GM19468 (cell line): ENCODE results near the gene ZNF641.

Source experiments
- ATAC-seq: cut with Tn5 transposase; IDR thresholded peaks from one replicate; pipeline ENCODE4 v1.9.1; 2021; ENCODE audit warnings: mild to moderate bottlenecking, moderate library complexity, moderate number of reproducible peaks; ENCODE audit not compliant: unreplicated experiment; ENCODE audit errors: extremely low read depth

The ZNF641 gene

GRCh38 chr12:48350249-48351021, at the start of gene ZNF641:
ZNF641 (minus strand) TSS chr12:48350919; CDS start chr12:48348090, 2,829 bp downstream.
- ATAC-seq: peak; percentile 68

GRCh38 chr12:48390026-48390425, 39.3 kb upstream of the ZNF641 start:
- ATAC-seq: no peak

GRCh38 chr12:48389409-48389808, 38.7 kb upstream of the ZNF641 start:
- no peak for ATAC-seq

DNA sequence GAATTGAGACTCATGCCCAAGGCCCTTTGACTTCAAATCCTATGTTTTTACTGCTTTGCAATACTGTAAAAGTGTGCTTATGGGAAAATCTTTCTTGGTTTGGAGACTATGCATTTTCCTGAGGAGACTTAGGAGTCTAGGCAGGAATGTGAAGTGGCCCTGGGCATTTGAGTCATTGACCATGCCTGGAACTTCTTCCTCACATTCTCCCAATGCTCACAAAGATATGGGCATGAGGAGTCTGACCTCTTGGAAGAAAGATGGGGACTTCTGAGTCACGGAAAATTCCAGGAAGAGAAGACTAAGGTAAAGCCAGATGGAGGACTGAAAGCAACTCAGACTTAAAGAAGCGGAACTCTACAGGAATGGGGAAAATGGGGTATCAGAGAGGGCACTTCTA, 38.2 kb upstream of the ZNF641 start:
- ATAC-seq: no peak

- ATAC-seq: no peak
Observed at GRCh38 chr12:48388460-48388859, 37.7 kb upstream of the ZNF641 start.

DNA sequence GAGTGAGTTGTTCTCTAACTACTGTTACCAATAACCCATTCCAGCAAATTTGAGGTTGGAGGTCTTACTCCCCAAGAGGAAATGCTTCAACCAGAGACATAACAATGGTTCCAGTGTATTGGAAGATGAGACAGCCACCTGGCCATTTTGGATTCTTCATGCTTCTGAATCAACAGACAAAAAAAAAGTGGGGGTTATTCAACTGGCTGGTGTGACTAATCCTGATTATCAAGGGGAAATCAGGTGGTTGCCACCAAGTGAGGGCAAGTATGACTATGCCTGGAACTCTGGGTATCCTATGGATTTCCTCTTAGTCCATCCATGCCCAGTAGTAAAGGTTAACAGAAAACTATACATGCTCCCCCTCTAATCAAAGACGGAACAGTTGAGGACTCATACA, 29.9 kb upstream of the ZNF641 start:
- no peak for ATAC-seq

- no peak for ATAC-seq
Observed at GRCh38 chr12:48379794-48380193, 29.1 kb upstream of the ZNF641 start.

DNA sequence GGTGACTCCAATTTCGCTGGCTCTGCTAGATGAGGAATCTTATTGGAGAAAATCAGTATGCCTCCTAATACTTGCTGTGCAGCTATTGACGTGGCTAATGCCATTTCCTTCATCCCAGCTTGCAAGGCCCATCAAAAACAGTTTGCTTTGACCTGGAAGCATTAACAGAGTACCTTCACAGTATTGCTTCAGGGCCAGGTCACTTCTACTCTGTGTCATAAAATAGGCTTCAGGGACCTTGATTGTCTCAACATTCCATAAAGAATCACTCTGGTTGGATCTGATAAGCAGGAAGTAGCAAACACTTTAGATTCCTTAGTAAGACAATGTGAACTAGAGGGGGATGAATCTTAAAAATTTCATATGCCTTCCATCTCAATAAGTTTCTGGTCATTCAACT, 26.9 kb upstream of the ZNF641 start:
- no peak for ATAC-seq

DNA sequence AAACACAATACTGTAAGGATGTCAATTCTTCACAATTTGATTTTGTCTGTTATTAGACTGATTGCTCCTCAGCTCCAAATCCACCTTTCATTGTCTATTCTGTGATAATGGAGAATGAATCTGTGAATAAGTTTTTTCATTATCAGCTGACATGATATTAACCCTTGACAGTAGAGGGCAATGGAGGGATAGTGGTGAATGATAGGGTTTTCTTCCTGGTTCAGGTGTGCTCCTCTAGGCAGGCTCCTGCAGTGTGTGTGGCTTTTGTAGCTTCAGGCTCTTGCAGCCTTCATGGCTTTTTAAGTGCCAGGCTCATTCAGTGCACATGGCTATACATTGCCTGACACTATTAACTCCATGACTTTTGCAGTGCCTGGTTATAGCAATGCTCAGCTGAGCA, 23.4 kb upstream of the ZNF641 start:
- no peak for ATAC-seq

- no peak for ATAC-seq
Observed at GRCh38 chr12:48366131-48366530, 15.4 kb upstream of the ZNF641 start.

GRCh38 chr12:48361664-48362339, 11.1 kb upstream of the ZNF641 start:
- no peak for ATAC-seq

- no peak for ATAC-seq
Observed at GRCh38 chr12:48358937-48359513, 8.3 kb upstream of the ZNF641 start.

GRCh38 chr12:48356041-48356768, 5.5 kb upstream of the ZNF641 start:
- no peak for ATAC-seq

- no peak for ATAC-seq
Observed at GRCh38 chr12:48352157-48352760, 1.5 kb upstream of the ZNF641 start.

DNA sequence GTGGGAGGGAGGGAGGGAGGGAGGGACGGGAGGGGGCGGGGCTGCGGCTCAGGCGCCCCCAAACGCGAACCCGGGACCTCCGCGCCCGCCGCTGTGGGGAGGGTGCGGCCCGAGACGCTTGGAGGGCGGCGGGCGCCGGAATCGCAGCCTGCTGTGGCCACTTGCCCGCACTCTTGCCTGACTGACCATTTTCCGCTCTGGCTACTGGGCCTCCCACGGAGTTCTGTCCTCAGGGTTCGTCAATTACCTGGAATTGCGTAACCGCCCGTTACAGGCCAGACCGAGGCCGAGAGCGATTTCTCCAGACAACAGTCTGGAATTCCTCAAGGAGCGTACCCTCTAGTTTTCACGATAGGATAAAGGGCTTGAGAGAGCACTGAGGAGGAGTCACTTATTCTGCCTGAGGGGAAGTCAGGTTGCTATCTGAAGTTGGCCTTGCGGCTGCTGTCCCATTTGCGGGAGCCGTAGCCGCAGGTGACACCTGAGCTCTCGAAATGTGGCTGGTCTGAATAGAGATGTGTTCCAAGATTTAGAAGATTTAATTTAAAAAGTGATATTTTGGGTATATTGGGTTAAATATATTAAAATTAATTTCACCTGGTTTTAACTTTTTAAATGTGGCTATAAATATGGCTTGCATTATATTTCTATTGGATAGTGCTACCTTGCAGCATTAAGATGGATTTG, 446 bp upstream of the ZNF641 start:
- no peak for ATAC-seq

DNA sequence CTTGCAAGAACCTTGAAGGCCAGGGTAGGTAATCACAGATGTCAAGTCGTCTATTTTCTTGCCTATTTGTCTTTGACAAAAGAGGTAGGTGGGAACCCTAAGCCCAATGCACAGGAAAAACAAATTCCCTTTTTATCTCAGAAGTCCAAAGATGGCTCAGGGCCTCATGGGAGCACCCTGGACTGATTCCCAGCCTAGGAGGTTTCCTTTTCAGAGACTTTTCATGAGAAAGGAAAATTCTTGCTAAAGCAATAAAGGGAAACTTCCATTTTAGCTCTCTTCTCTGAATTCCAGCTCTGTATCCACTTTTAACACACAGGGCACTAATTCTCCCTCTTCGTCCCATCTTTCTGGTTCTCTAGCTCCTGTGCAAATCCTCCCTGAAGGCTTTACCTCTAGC, 1.2 kb downstream of the ZNF641 start:
- ATAC-seq: no peak

- ATAC-seq: no peak
Observed at GRCh38 chr12:48342980-48343379, 7.7 kb downstream of the ZNF641 start.

DNA sequence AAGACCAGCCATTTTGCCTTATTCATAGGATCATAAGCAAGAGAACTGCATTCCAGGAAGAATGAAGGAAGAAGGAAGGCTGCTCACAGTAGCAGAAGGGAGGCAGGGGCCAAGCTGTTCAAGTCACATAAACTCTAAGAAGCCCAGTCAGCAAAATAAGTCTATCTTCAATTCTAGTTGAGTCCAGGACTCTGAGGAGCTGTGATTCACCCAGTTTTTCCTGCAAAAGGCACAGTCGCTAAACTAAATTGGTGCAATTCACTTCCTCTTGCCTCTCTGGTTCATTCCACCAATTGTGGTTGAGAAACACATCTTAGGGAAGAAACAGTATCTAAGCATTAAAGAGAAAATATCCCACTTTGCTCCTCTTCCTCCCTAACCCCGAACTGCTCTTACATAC, 9.8 kb downstream of the ZNF641 start:
- ATAC-seq: no peak

DNA sequence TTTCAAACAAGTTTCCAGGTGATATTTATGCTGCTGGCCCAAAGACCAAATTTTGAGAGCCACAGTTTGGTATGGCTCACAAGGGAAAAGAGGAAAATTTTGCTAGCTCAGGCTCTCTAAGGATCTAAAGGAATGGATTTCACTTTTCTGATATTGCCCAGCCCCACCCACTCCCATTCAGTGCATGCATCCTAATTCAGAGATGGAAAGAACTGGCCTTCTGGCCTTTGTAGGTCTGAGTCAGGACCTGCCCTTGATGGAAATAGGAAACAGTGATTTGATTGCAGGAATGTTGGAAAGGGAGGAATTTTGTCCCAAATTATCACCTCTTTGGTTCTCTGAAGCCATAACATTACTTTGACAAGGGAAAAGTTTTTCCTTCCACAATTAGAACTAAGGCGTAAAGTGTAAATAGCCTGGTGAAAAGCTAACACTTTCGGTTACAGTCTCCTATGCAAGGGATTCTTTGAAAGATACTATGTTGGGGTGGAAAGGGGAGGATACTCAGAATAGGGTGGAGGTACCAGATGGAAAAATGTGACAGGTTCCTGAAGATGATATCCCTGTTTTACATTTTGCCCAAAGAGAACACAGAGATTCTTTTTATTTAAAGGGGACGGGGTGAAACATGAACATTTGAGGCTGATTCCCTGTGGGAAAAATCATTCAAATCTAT, 11.1 kb downstream of the ZNF641 start:
- ATAC-seq: no peak
